ACHN (cell line): ENCODE measurements around the gene CYP11A1.

Experiments
- DNase-seq: peaks from one replicate; pipeline ENCODE4 v3.0.0-alpha.2; 2015
- in situ Hi-C: cut with HindIII; loops from 2 replicates; pipeline ENCODE4 v1.10.0; 2017; ENCODE audit warnings: low sequenced_read_pairs, low pct_ligation_motif_present, low pct_unique_long_range_greater_than_20kb

The CYP11A1 gene

DNA sequence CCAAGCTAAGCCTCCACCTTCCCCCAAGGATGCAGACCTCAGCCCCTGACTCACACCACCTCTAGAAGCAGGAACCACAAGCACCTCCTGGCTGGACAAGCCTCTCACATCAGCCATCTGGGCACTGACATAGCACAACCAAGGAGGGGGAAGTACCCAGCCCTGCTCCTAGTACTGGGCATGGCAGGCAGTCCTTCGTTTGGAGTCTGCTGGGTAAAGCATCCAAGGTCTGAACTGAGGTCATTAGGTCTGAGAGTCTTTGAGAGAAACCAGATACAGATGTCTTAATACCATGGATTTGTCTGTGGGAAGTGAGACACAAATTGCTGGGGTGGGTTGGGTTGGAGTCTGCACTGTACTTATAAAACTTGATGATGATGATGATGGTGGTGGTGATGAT is 69.6 kb downstream of the CYP11A1 start:
- no peak for DNase-seq
- in situ Hi-C loops: no loop called here

DNA sequence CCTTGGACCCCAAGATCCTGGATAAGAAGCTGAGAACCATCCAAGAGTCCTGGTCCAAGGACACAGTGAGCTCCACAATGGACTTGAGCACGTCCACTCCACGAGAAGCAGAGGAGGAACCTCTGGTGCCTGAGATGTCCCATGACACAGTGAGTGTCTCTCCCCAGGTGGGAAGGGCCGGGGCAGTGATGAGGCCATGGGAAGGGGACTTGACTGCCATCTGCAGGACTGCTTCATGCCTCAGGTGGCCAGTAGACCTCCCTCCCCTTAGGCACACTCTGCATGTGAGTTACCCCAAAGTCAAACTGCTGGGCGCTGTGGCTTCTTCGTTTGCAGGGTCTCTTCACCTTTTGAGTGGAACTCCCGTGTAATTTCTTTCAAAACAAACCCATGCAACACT is 71.6 kb downstream of the CYP11A1 start:
- in situ Hi-C loops: no loop called here
- DNase-seq: no peak

DNA sequence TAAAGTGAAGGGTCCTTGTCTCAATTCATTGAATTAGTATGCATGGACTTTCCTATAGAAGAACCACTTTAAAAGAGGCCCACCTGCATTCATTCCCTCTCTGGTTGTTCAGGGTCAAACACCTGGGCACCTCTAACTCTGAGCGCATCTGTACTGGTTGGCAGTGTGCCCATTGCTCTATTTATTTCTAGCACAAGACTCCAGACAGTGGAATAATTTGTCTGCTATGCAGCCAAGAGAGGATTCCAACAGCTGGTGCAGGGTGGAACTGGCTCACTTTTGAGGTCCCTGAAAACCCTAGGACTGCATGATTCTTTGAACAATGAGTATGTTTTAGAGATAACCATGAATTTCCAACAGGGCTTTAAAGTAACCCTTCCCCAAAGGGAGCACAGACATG is 73.4 kb downstream of the CYP11A1 start:
- DNase-seq: no peak
- in situ Hi-C loops: no loop called here

DNA sequence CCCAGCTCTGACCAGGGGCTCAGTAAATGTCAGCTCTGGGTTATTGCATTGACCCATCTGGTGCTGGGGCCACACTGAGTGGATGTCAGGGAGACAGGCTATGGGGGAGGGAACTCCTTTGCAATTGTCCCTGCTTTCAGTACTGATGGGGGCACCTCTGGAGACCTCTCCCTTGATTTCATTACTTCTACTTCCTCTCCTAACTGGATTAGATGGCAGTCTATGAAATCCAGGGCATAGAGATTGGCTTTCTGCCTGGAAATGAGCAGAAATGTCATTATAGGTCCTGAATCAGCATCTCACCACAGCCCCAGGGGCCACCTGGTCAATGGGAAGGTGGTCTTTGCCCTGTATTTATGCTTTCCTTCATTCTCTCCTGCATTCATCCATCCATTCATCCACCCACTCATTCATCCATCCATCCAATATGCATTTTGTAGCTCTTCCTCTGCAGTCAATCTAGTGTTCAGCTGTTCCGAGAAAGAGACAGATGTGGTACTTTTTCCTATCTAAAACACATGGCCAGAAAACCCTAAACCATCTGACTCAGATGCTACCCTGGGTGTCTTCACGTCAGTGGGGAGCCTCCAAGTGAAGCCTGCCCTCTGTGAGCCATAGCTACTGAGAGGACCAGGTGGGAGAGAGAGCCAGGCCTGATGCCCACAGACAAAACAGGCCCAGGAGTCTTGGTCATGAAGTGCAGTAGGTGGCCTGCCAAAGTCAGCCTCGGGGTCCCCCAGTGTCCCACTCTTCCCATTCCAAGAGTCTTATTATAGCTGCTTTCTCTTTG is 74.2 kb downstream of the CYP11A1 start:
- DNase-seq: no peak
- in situ Hi-C loops: no loop called here

DNA sequence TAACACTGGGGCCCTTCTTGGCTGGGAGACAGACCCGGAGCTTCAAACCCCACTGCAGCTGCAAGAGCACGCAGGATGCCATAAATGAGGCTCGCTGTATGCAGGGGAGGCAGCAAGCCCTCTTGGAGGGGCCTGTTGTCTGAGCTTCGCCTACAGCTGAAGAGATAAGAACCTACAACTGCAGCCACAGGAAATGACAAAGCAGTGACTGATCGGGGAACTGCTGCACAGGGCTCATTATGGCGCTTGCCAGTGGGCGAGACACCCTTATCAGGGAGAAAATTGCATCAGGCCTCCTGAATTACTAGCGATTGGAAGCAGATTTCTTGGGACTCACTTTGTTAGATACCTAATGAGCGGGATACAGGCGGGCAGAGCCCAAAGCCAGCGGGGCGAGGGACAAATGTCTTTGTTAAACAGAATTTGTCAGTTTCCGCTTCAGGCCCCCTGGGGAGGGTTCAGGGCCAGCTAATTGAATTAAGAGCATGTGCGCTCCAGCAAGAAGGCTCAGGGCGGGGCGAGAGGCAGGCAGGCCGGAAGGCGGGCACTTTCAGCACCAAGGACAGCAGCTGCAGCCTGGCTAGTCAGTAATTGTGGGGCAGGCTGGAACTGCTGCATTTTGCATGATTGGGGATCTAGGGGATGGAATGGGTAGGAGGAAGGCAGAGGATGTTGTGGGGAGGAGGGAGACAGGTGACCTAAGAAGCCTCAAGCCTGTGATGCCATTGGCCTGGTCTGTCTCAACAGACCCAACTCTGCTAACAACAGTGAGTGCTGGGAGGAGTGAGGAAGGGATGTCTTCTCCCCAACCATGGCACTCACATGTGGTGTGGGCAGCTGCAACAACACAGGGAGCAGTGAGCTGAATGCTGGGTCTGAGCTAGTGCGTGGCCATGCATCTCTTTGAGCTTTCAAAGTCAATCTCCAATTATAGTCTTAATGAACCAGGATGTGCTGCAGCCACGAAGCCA is 76.1 kb downstream of the CYP11A1 start:
- in situ Hi-C loops: no loop called here
- peak; percentile 65 for DNase-seq

DNA sequence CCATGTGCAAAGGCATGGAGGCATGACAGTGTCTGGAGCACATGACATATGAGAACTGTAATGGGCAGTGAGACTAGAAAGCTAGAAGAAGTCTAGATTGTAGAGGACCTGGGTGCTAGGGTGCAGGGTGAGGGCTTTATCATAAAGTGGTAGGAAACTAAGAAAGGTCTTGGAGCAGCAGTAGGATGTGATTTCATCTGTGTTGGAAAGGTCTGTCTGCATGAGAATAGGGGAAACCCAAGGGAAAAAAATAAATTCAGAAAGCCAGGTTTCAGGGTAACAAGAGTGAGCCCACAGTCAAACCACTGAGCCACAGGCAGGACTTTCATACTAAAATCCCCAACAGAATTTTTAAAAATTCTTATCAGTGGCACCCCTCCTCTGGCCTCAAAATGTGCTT is 76.8 kb downstream of the CYP11A1 start:
- DNase-seq: no peak
- in situ Hi-C loops: no loop called here

DNA sequence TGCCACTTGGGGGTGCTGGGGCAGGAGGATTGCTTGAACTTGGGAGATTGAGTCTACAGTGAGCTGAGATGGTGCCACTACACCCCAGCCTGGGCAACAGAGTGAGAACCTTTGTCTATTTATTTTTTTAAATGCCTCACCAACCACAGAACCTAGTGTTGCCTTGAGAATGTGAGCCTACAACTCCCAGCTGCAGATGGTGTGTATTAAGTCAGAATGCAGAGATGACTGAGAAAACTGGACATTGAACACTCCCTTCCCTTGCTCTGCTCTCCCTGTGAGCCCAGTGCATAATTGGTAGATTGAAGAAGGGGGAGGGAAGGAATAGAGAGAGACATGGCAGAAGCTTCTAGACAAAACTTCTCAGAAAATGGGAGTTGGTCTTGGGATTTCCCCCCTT is 77.8 kb downstream of the CYP11A1 start:
- in situ Hi-C loops: no loop called here
- DNase-seq: no peak
